Muscle layer of duodenum (tissue), 2 donors: ENCODE data around the gene TRAK2.
"Not testable (repeated sequence)": the region's sequence is repeated elsewhere in the genome, so short reads cannot be mapped to it uniquely, and the experiment has no call there.

ENCODE experiments used
- H3K27ac ChIP-seq: one replicate; pipeline ENCODE4 v1.7.0; 2013; ENCODE audit warnings: mild to moderate bottlenecking, low read length
- H3K27me3 ChIP-seq: one replicate; pipeline ENCODE4 v1.7.0; 2013; ENCODE audit warnings: low read depth, mild to moderate bottlenecking, control low read depth, low read length
- H3K36me3 ChIP-seq, 2 donors: one replicate each; pipeline ENCODE4 v1.7.0; 2013; ENCODE audit warnings: low read length in 2 of 2, control low read depth in 1 of 2, mild to moderate bottlenecking in 1 of 2; ENCODE audit not compliant: insufficient read depth in 2 of 2, control insufficient read depth in 1 of 2
- H3K4me1 ChIP-seq, 2 donors: one replicate each; pipeline ENCODE4 v1.7.0; 2013; ENCODE audit warnings: low read length in 2 of 2, mild to moderate bottlenecking in 2 of 2, control low read depth in 1 of 2, moderate library complexity in 1 of 2; ENCODE audit not compliant: insufficient read depth in 2 of 2, control insufficient read depth in 1 of 2
- H3K4me3 ChIP-seq, 2 donors: one replicate each; pipeline ENCODE4 v1.7.0; 2013; ENCODE audit warnings: low read length in 2 of 2, low read depth in 1 of 2, mild to moderate bottlenecking in 1 of 2
- H3K9me3 ChIP-seq, 2 donors: one replicate each; pipeline ENCODE4 v1.7.0; 2013; ENCODE audit warnings: low read length in 2 of 2, control low read depth in 1 of 2, mild to moderate bottlenecking in 1 of 2; ENCODE audit not compliant: control insufficient read depth in 1 of 2
- donor health status: healthy.

Gene TRAK2

DNA sequence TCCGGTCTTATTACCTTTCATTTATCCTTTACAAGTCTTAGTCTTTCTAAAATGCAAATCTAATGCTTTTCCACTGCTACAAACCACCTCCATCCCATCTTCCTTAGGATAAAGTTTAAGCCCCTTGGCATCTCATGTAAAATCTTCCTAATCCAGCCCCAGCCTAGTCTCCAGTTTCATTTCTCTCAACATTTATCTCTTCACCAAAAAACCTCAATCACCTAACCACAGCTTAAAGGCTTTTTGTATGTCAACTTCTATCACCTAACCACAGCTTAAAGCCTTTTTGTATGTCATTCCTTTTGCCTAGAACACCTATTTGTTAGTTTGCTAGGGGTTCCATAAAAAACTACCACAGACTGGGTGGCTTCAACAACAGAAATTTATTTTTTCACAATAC lies 4.2 kb downstream of the TRAK2 start:
- Histone ChIP-seq H3K4me3 (no peak overlapping the region), H3K4me1 (peaks cover 0 to 31% of the 10 kb centered on the region in 2 donors), H3K27me3 (no peaks in the 10 kb centered on the region), H3K9me3 (no peaks in the 10 kb centered on the region), H3K36me3 (no peaks in the 10 kb centered on the region), H3K27ac (no peak overlapping the region)

DNA sequence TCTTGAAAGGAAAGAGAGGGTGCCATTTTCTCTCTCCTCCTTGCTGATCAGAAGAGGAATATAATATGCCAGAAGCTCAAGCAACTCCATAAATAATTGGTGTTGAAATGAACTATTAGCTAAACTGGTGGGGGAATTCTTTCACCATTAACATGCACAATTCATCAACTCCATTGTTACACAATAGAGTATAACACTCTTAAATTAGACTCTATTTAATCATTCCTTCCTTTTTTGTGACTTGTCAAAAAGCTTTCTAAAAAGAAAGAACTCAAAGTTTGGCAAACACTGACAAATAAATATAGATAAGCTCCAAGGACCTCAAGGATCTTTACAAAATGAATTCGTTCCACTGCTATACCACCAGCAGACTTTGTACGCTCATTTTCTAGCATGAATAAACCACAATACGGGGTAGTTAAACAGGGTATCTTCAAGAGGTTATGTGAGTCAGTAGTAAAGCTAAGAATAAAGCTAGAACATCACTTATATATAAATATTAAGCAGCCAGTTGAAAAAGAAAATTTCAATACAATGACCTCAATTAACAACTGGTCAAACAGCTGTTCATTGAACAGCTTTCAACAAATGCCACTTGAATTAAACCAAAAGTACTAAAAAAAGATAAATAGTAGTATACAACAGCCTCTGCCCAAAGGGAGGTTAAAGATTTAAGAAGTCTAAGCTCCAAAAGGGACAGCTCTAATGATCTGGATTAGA lies 6.4 kb downstream of the TRAK2 start:
- no peaks in the 10 kb centered on the region for H3K27me3 ChIP-seq
- no peaks in the 10 kb centered on the region for H3K9me3 ChIP-seq
- no peaks in the 10 kb centered on the region for H3K36me3 ChIP-seq
- H3K4me1 ChIP-seq = peaks cover 0 to 25% of the 10 kb centered on the region in 2 donors
- no peak overlapping the region for H3K27ac ChIP-seq
- H3K4me3 ChIP-seq = no peak overlapping the region

DNA sequence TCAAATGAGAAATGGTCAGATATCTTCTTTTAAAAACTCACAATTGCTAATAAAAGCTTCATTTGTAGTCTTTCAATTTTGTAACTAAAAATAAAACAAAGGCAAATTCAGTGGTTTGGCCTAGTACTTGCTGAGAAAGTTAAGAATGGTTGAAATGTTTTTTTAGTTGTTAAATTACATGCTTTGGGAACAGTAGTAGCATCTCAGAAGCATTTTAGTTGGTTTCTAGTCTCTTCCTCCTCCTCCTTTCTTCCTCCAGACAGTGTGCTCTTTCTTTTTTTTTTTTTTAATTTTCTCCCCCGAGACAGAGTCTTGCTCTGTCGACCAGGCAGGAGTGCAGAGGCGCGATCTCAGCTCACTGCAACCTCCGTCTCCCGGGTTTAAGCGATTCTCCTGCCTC lies 9.8 kb downstream of the TRAK2 start:
- Histone ChIP-seq H3K4me1 (peaks cover 0 to 15% of the 10 kb centered on the region in 2 donors), H3K27ac (no peak overlapping the region), H3K9me3 (no peaks in the 10 kb centered on the region), H3K27me3 (no peaks in the 10 kb centered on the region), H3K4me3 (no peak overlapping the region), H3K36me3 (no peaks in the 10 kb centered on the region)

DNA sequence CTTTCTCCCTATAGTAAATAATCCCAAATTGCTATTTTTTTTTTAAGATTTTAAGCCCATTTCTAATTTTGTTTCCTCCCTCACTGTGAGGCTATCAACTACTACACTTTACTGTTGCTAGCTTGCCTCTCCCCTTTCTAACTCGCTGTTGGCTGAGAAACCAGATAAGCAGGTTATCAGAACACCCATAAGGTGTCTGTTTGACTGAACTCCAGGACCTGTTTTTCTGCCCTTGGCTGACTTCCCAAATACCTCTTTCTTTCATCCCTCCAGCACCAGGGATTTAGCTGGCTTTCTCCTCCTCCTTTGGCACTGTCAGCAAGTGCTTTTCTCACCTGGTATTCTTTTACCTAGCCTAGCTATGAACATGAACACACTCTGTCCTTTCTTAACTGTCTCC lies 11.1 kb downstream of the TRAK2 start:
- Histone ChIP-seq H3K36me3 (no peaks in the 10 kb centered on the region), H3K27me3 (no peaks in the 10 kb centered on the region), H3K27ac (no peak overlapping the region), H3K9me3 (no peaks in the 10 kb centered on the region), H3K4me1 (peaks cover 0 to 5% of the 10 kb centered on the region in 2 donors), H3K4me3 (no peak overlapping the region)

DNA sequence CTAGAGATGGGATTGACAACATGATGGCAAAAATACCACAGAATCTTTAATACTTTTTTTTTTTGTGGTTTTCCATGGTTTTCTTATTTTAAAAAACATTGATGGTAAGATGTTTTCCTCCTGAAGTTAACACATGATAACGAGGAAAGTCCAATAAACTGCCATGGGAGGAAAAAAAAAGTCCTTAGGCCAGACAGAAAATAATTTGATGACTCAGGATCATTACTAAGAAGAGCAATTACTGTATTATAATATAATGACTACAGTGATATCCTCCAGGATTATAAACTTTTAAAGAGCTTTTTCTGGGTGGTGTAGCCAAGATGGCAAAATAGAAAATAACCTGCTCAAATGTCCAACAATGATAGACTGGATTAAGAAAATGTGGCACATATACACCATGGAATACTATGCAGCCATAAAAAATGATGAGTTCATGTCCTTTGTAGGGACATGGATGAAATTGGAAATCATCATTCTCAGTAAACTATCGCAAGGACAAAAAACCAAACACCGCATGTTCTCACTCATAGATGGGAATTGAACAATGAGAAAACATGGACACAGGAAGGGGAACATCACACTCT lies 11.8 kb downstream of the TRAK2 start:
- H3K27ac ChIP-seq, H3K9me3 ChIP-seq, H3K36me3 ChIP-seq, H3K4me1 ChIP-seq, H3K27me3 ChIP-seq, H3K4me3 ChIP-seq: not testable (repeated sequence)

DNA sequence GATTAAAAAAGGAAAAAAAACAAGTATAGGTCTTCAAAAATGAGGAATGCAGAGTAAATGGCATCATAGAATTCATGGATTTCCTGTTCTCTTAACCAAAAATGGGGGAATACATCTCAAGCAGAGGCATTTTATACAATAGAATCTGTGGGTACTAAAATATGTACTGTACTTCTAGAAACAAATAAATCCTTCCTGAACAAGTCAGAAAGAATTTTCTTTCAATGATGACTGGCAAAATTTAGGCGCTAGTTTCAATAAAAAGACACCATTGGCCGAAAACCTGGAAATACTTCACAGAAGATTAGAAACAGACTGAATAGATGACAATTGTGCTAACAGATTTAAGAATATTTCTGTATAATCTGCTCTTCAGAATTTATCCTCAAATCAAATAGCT lies 15.1 kb downstream of the TRAK2 start:
- Histone ChIP-seq H3K27ac (no peak overlapping the region), H3K4me3 (no peak overlapping the region), H3K4me1 (peaks cover 10 to 18% of the 10 kb centered on the region in 2 donors), H3K9me3 (no peaks in the 10 kb centered on the region), H3K36me3 (no peaks in the 10 kb centered on the region), H3K27me3 (no peaks in the 10 kb centered on the region)

DNA sequence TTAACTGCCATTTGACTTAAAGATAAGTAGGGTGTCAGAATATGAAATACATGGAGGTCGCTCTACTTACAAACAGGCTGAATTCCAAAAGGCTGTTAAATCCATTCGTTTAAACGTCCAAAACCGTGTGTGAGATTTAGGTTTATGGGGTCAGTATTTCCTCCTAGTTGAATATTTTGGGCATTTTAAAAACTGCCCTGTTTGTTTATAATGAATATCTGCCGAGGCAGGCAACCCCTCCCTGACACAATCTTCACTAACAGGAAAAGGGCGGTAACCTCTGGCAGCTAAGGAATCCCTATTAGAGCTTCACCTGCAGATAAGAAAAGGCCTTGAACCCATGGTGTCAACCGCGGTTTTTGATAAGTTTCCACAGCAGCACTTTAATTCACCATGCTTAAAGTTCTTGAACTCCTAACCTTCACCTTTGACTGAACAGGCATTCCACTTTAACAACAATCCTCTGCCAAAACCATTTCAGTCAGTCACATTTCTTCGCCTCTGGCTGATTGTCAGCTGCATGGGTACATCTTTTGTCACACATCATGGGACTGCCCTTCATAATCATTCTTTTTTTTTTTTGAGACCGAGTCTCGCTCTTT lies 17.8 kb downstream of the TRAK2 start:
- Histone ChIP-seq H3K27me3 (no peaks in the 10 kb centered on the region), H3K36me3 (no peaks in the 10 kb centered on the region), H3K9me3 (no peaks in the 10 kb centered on the region), H3K27ac (no peak overlapping the region), H3K4me1 (peaks cover 10 to 18% of the 10 kb centered on the region in 2 donors), H3K4me3 (no peak overlapping the region)

DNA sequence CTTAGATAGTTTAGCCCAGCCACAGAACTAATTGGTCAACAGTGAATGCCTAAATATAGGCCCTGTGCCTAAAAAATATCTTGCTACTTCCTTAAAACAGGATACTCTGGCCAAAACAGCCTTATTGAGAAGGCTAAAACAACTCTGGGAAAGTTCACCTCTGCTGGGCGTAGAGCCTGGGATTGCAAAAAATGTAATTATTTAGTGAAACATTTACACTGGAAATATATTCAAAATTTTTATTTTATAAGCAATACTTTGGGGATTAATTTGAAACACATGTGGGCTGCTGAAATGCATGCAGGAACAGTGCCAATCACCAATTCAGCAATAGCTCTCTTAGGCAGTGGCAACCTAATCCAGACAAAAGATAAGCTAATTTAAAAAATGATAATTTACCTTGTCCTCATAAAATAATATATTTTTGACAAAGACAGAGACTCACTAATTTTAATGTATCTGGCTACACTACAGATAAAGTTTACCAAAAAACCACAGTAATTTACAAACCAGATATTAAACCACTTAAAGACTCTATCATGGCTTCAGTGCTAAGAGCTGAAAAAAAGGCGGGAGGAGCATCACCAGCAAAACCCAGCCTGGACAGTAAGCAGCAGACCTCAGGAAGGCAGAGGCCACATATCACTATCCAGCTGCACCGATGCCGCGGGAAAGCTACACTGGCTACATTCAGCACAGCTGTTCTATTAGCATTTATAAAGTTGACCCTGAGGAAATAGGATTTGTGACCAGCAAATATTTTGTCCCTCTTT lies 18.5 kb downstream of the TRAK2 start:
- Histone ChIP-seq H3K4me3 (no peak overlapping the region), H3K27ac (peak overlapping the region; percentile 61)

DNA sequence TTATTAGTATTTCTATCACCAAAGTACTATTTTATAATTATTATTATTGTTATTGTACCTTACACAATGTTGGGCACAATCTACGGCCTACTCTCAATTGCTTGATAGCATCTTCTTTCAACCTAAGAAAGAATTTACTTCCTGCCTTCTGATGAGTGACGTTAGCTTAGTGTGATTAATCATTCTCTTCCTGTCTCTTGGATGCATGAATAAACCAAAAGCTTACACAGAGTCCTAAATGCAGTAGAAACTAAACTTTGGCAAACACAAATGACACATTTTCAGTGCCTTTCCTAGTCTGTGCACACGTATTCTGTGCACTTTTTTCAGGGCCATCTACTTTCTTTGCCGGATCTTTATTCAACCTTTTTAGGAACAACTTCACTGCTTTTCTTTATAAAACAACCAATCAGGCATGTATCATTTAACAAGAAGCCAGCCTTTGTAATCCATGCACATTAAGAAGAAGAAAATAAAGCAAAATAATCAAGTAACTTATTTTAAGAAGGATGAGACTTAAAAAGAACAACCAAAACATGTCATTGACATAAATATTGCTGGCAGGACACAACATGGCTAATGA lies 19.1 kb downstream of the TRAK2 start:
- peak overlapping the region; percentile 61 for H3K27ac ChIP-seq
- H3K4me1 ChIP-seq = peaks cover 10 to 18% of the 10 kb centered on the region in 2 donors
- H3K4me3 ChIP-seq = no peak overlapping the region
- no peaks in the 10 kb centered on the region for H3K27me3 ChIP-seq
- no peaks in the 10 kb centered on the region for H3K36me3 ChIP-seq
- no peaks in the 10 kb centered on the region for H3K9me3 ChIP-seq

More for the DNA sequence above, 18.5 kb downstream of the TRAK2 start:
- H3K36me3 ChIP-seq = no peaks in the 10 kb centered on the region
- no peaks in the 10 kb centered on the region for H3K9me3 ChIP-seq
- peaks cover 10 to 18% of the 10 kb centered on the region in 2 donors for H3K4me1 ChIP-seq
- H3K27me3 ChIP-seq = no peaks in the 10 kb centered on the region

DNA sequence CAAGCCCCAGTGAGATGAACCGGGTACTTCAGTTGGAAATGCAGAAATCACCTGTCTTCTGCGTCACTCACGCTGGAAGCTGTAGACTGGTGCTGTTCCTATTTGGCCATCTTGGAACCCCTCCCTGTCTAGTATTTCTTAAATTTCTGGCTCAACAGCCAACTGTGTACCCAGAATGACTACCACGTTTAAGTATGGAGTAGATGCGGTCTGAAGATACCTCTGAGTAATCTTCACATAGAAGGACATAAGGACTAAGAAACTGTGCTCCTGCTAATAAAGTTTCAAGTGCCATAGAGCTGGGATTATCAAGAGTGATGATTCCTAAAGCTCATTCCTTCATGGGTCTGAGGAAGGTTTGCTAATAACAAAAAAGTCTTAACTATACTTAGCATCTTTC lies 20.4 kb downstream of the TRAK2 start:
- no peaks in the 10 kb centered on the region for H3K27me3 ChIP-seq
- H3K4me1 ChIP-seq = peaks cover 10 to 18% of the 10 kb centered on the region in 2 donors
- H3K4me3 ChIP-seq = no peak overlapping the region
- no peak overlapping the region for H3K27ac ChIP-seq
- H3K36me3 ChIP-seq = no peaks in the 10 kb centered on the region
- no peaks in the 10 kb centered on the region for H3K9me3 ChIP-seq

DNA sequence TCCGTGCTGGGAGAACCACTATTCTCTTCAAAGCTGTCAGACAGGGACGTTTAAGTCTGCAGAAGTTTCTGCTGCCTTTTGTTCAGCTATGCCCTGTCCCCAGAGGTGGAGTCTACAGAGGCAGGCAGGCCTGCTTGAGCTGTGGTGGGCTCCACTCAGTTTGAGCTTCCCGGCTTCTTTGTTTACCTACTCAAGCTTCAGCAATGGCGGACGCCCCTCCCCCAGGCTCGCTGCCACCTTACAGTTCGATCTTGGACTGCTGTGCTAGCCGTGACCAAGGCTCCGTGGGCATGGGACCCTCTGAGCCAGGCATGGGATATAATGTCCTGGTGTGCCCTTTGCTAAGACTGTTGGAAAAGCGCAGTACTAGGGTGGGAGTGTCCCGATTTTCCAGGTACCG lies 20.9 kb downstream of the TRAK2 start:
- H3K9me3 ChIP-seq, H3K27ac ChIP-seq, H3K36me3 ChIP-seq, H3K27me3 ChIP-seq, H3K4me3 ChIP-seq: not testable (repeated sequence)
- peaks cover 10 to 18% of the 10 kb centered on the region in 2 donors for H3K4me1 ChIP-seq
